Gastrocnemius medialis (tissue), 4 donors: ENCODE data around the gene KIF12. TPM values are rescaled to one million over a fixed set of nuclear protein-coding genes. Genes with fewer than 3 reads are reported as not detected.
"Not testable (repeated sequence)": the region's sequence is repeated elsewhere in the genome, so short reads cannot be mapped to it uniquely, and the experiment has no call there.

Experiments
- ATAC-seq, 2 donors: fragments of 150-250 bp; one replicate each; pipeline ENCODE4 v1.9.1; 2016
- DNase-seq, 2 donors: peaks; one replicate each; pipeline ENCODE4 v3.0.0-alpha.2; 2019
- H3K27ac ChIP-seq, 4 donors: fragments of 200-600 bp; sonication (generic); 1 replicate in 1 of 4; 2 replicates in 3 of 4; pipeline ENCODE4 v1.5.1; 2016 to 2018; ENCODE audit warnings: mild to moderate bottlenecking in 2 of 4, moderate library complexity in 1 of 4
- H3K27me3 ChIP-seq, 3 donors: fragments of 200-600 bp; sonication (generic) in 2 of 3; 1 replicate in 1 of 3; 2 replicates in 2 of 3; pipeline versions ENCODE4 v1.5.1 to v1.6.0; 2016 to 2019; ENCODE audit warnings: mild to moderate bottlenecking in 1 of 3, moderate library complexity in 1 of 3
- H3K36me3 ChIP-seq, 2 donors: fragments of 200-600 bp; sonication (generic) in 1 of 2; one replicate each; pipeline ENCODE4 v1.5.1; 2017 to 2018
- H3K4me1 ChIP-seq, 2 donors: fragments of 200-600 bp; sonication (generic) in 1 of 2; one replicate each; pipeline ENCODE4 v1.5.1; 2016 to 2017; ENCODE audit warnings: mild to moderate bottlenecking in 2 of 2
- H3K4me3 ChIP-seq, 4 donors: fragments of 200-600 bp; sonication (generic) in 3 of 4; 1 replicate in 1 of 4; 2 replicates in 3 of 4; pipeline ENCODE4 v1.5.1; 2016 to 2019; ENCODE audit warnings: mild to moderate bottlenecking in 2 of 4
- H3K9me3 ChIP-seq, 3 donors: fragments of 200-600 bp; sonication (generic) in 2 of 3; 1 replicate in 1 of 3; 2 replicates in 2 of 3; pipeline ENCODE4 v1.5.1; 2016 to 2019
- CTCF ChIP-seq, 5 experiments: fragments of 450-650 bp in 3 of 5; fragments of 200-600 bp in 2 of 5; sonication (generic) in 2 of 5; IDR thresholded peaks in 4 of 5; conservative IDR thresholded peaks in 1 of 5; 1 replicate in 4 of 5; 2 replicates in 1 of 5; pipeline ENCODE4 v1.5.1; 2016 to 2019; ENCODE audit warnings: antibody characterized with exemption in 5 of 5, mild to moderate bottlenecking in 3 of 5, moderate library complexity in 3 of 5
- POLR2A ChIP-seq, 2 donors: fragments of 450-650 bp; IDR thresholded peaks; one replicate each; pipeline ENCODE4 v1.6.1; 2017; ENCODE audit warnings: antibody characterized with exemption in 2 of 2, mild to moderate bottlenecking in 2 of 2, moderate library complexity in 2 of 2
- in situ Hi-C, 4 donors: fragments of 200-750 bp; cut with MboI; loops; one replicate each; pipeline versions ENCODE4 v1.15.0 to v1.8.0; 2017; ENCODE audit warnings: low sequenced_read_pairs in 4 of 4
- intact Hi-C: fragments of 100-400 bp; cut with DNase I; formaldehyde crosslinking; loops from one replicate; pipeline ENCODE4 v1.15.1; 2023; ENCODE audit warnings: low total_unique reads
- total RNA-seq, 4 donors: library from RNA; depleted of rRNA; stranded (reverse); fragments of >200 nt; gene quantifications; one replicate each; pipeline versions ENCODE4 v1.1.0 to v1.2.3, GENCODE V29; 2016

The KIF12 gene
- total RNA-seq, 4 donors from 2014 or later: not detected

GRCh38 chr9:114082763-114083412 is 16.2 kb downstream of the KIF12 start:
- peak in 1 of 2 donors; percentile 18 for ATAC-seq
- H3K27me3 ChIP-seq, H3K9me3 ChIP-seq, DNase-seq, H3K4me3 ChIP-seq, H3K27ac ChIP-seq, H3K36me3 ChIP-seq, H3K4me1 ChIP-seq, in situ Hi-C loops: not testable (repeated sequence)
- intact Hi-C loops: loop anchor here (1.0 kb wide), 2 partner anchors 25 to 208 kb away; no protein-coding TSS in a partner anchor
- TF ChIP-seq CTCF (IDR thresholded peaks at IDR 0.05 in 4 of 5, conservative IDR thresholded peaks at IDR 0.05 in 1 of 5): peak in 1 of 5 experiments; percentile 5

- Histone ChIP-seq H3K4me1 (no peaks in the 10 kb centered on the region), H3K36me3 (no peaks in the 10 kb centered on the region), H3K27ac (no peak overlapping the region), H3K9me3 (no peaks in the 10 kb centered on the region), H3K27me3 (peaks cover 0 to 6% (median 0%) of the 10 kb centered on the region in 3 donors), H3K4me3 (no peak overlapping the region)
- TF ChIP-seq POLR2A (IDR thresholded peaks at IDR 0.05) (no peak), CTCF (IDR thresholded peaks at IDR 0.05 in 4 of 5, conservative IDR thresholded peaks at IDR 0.05 in 1 of 5) (peak; percentile 72 to 94 (median 89))
- ATAC-seq (peak; percentile 95 to 98), DNase-seq (peak; percentile 62 to 79)
- intact Hi-C loops (loop anchor here (1.0 kb wide), 2 partner anchors 26 to 209 kb away; no protein-coding TSS in a partner anchor), in situ Hi-C loops (no loop called here)
These were observed 16.9 kb downstream of the KIF12 start for GRCh38 chr9:114082017-114082762.

- Histone ChIP-seq H3K4me3 (no peak overlapping the region), H3K9me3 (no peaks in the 10 kb centered on the region), H3K27me3 (peaks cover 0 to 7% (median 0%) of the 10 kb centered on the region in 3 donors), H3K36me3 (no peaks in the 10 kb centered on the region), H3K27ac (no peak overlapping the region), H3K4me1 (no peaks in the 10 kb centered on the region)
- intact Hi-C loops (loop anchor here (1.0 kb wide), 2 partner anchors 27 to 210 kb away; no protein-coding TSS in a partner anchor), in situ Hi-C loops (no loop called here)
- no peak for ATAC-seq
- no peak for DNase-seq
- no peak for TF ChIP-seq POLR2A (IDR thresholded peaks at IDR 0.05)
- TF ChIP-seq CTCF (IDR thresholded peaks at IDR 0.05 in 4 of 5, conservative IDR thresholded peaks at IDR 0.05 in 1 of 5): no peak
These were observed 17.6 kb downstream of the KIF12 start for GRCh38 chr9:114081441-114082016.

- ATAC-seq: no peak
- TF ChIP-seq CTCF (IDR thresholded peaks at IDR 0.05 in 4 of 5, conservative IDR thresholded peaks at IDR 0.05 in 1 of 5) (no peak), POLR2A (IDR thresholded peaks at IDR 0.05) (no peak)
- no peaks in the 10 kb centered on the region for H3K9me3 ChIP-seq
- no peaks in the 10 kb centered on the region for H3K4me1 ChIP-seq
- DNase-seq: no peak
- no peak overlapping the region for H3K4me3 ChIP-seq
- peaks cover 0 to 7% (median 0%) of the 10 kb centered on the region in 3 donors for H3K27me3 ChIP-seq
- no peaks in the 10 kb centered on the region for H3K36me3 ChIP-seq
- intact Hi-C loops (no loop called here), in situ Hi-C loops (no loop called here)
- H3K27ac ChIP-seq: no peak overlapping the region
These were observed 18.2 kb downstream of the KIF12 start for GRCh38 chr9:114080773-114081440.
